Stomach (tissue), 9 donors: ENCODE data around the gene TM7SF3. TPM values are rescaled to one million over a fixed set of nuclear protein-coding genes. Genes with fewer than 3 reads are reported as not detected.

Experiments used
- DNase-seq, 2 donors: peaks; one replicate each; pipeline versions ENCODE4 v3.0.0 to v3.0.0-alpha.2; 2013 to 2019
- H3K27ac ChIP-seq, 5 donors: fragments of 200-600 bp in 4 of 5; sonication (generic) in 4 of 5; one replicate each; pipeline ENCODE4 v1.5.1; 2013 to 2019; ENCODE audit warnings: mild to moderate bottlenecking in 1 of 5, moderate library complexity in 1 of 5
- H3K27me3 ChIP-seq, 3 donors: fragments of 200-600 bp; sonication (generic); one replicate each; pipeline ENCODE4 v1.5.1; 2017 to 2019; ENCODE audit warnings: mixed run types in 1 of 3
- H3K36me3 ChIP-seq, 4 donors: fragments of 200-600 bp; sonication (generic); 1 replicate in 3 of 4; 2 replicates in 1 of 4; pipeline ENCODE4 v1.5.1; 2016 to 2019
- H3K4me1 ChIP-seq, 4 donors: fragments of 200-600 bp; sonication (generic); one replicate each; pipeline ENCODE4 v1.5.1; 2016 to 2019
- H3K4me3 ChIP-seq, 4 donors: fragments of 200-600 bp; sonication (generic) in 3 of 4; one replicate each; pipeline ENCODE4 v1.5.1; 2016 to 2019; ENCODE audit warnings: mild to moderate bottlenecking in 1 of 4
- H3K9me3 ChIP-seq, 4 donors: fragments of 200-600 bp; sonication (generic); one replicate each; pipeline ENCODE4 v1.5.1; 2016 to 2019
- EP300 ChIP-seq: sonication (generic); formaldehyde crosslinking; IDR thresholded peaks from one replicate; pipeline ENCODE4 v1.6.1; 2017; ENCODE audit warnings: antibody characterized with exemption
- POLR2A ChIP-seq, 4 donors: fragments of 450-650 bp; IDR thresholded peaks; one replicate each; pipeline ENCODE4 v1.6.1; 2016; ENCODE audit warnings: antibody characterized with exemption in 4 of 4, control low read depth in 2 of 4, mild to moderate bottlenecking in 1 of 4, moderate library complexity in 1 of 4
- POLR2AphosphoS5 ChIP-seq, 3 donors: sonication (generic); formaldehyde crosslinking; IDR thresholded peaks; one replicate each; pipeline ENCODE4 v1.6.1; 2016; ENCODE audit warnings: antibody characterized with exemption in 3 of 3
- WGBS, 5 donors: extraction: QIAGEN DNeasy Blood & Tissue Kit in 3 of 5; methylation state at CpG; one replicate each; pipeline versions ENCODE4 v1.1.5 to v1.1.7; 2013 to 2018; 5-methylcytosine and 5-hydroxymethylcytosine counted together
- intact Hi-C: fragments of 100-400 bp; cut with DNase I; formaldehyde crosslinking; loops from one replicate; pipeline ENCODE4 v1.15.1; 2023; ENCODE audit warnings: low total_unique reads
- polyA plus RNA-seq, 3 donors: library from polyadenylated mRNA; stranded (reverse); fragments of 200-250 nt; gene quantifications; one replicate each; pipeline ENCODE4 v1.2.3, GENCODE V29; 2013
- total RNA-seq, 5 donors: library from RNA; depleted of rRNA; stranded (reverse); fragments of >200 nt; gene quantifications; one replicate each; pipeline versions ENCODE4 v1.1.0 to v1.2.3, GENCODE V29; 2014 to 2016
- TF ChIP-seq, protein P1 (sequence below), 7 experiments: fragments of 450-650 bp in 4 of 7; fragments of 200-600 bp in 3 of 7; sonication (generic) in 3 of 7; IDR thresholded peaks; one replicate each; pipeline ENCODE4 v1.5.1; 2016 to 2019; ENCODE audit warnings: antibody characterized with exemption in 7 of 7, control low read depth in 2 of 7, mild to moderate bottlenecking in 1 of 7
- donor health status: healthy with polysubstance abuse.
- donor health status: Bipolar disorder and iron deficiency.
- donor health status: healthy.

TM7SF3 gene
- total and polyA plus RNA-seq, 8 donors, result 13.5 to 148 (median 75.4) TPM

DNA sequence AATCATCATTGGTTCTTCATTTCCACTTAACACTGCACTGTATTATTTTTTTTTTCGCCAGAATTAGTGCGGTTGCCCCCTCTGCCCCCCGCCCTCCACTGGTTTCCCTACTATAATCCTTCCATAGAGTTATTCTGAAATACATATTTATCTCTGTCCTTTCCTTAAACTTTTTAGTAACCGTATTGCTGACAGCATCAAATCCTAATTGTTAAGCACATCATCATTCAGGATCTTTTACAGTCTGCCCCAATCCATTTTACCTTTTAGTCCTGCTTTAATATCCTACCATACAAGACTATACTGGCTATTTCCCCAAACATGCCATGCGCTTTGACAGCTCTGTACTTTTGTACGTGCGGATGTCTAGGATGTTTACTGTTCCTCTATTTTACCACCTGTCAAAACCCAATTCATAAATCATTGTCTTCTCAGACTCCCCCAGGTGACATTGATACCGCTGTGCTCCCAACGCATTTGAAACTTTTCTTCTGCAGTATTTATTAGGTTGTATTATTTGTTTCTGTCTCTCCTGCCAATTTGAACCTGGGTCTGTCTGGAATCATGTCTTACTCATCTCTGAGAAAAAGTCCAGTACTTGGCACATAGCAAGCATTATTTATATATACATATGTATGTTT is 74.9 kb downstream of the TM7SF3 start:
- 1 to 4% (median 2%) methylated on average over 9 of the region's 9 CpGs for WGBS, 5 donors
- TF ChIP-seq POLR2A (IDR thresholded peaks at IDR 0.05) (no peak), EP300 (no peak), POLR2AphosphoS5 (IDR thresholded peaks at IDR 0.05) (no peak)
- TF ChIP-seq, protein P1, sequence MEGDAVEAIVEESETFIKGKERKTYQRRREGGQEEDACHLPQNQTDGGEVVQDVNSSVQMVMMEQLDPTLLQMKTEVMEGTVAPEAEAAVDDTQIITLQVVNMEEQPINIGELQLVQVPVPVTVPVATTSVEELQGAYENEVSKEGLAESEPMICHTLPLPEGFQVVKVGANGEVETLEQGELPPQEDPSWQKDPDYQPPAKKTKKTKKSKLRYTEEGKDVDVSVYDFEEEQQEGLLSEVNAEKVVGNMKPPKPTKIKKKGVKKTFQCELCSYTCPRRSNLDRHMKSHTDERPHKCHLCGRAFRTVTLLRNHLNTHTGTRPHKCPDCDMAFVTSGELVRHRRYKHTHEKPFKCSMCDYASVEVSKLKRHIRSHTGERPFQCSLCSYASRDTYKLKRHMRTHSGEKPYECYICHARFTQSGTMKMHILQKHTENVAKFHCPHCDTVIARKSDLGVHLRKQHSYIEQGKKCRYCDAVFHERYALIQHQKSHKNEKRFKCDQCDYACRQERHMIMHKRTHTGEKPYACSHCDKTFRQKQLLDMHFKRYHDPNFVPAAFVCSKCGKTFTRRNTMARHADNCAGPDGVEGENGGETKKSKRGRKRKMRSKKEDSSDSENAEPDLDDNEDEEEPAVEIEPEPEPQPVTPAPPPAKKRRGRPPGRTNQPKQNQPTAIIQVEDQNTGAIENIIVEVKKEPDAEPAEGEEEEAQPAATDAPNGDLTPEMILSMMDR (IDR thresholded peaks at IDR 0.05), result no peak
- intact Hi-C loops, result no loop called here
- Histone ChIP-seq H3K9me3 (no peaks in the 10 kb centered on the region), H3K27me3 (no peaks in the 10 kb centered on the region), H3K27ac (peak overlapping the region in 4 of 5 donors; percentile 94 to 97 (median 96)), H3K36me3 (no peaks in the 10 kb centered on the region), H3K4me3 (peak overlapping the region; percentile 70 to 90 (median 86)), H3K4me1 (peaks cover 23 to 69% (median 50%) of the 10 kb centered on the region in 4 donors)
- peak in 1 of 2 donors; percentile 34 for DNase-seq

DNA sequence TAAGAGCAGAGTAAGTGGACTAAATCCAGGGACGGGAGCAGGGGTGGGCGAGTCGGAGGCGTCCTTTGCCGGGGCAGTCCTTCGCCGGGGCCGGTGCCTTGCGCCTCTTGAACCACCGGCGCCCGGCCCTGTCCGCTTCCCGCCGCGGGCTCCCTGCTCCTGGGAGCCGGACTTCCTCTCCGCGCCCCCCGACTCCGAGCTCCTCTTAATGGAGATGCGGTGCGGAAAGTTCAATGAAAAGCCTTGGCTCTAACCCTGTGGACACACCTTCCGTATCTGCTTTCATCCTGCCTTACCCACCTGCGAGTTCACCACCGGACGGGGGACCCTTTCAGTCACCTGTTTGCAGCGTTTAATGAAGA is 75.5 kb downstream of the TM7SF3 start:
- peak in 1 of 2 donors; percentile 38 for DNase-seq
- no peak for TF ChIP-seq EP300
- TF ChIP-seq, protein P1 (IDR thresholded peaks at IDR 0.05), result no peak
- TF ChIP-seq POLR2A (IDR thresholded peaks at IDR 0.05), result no peak
- TF ChIP-seq POLR2AphosphoS5 (IDR thresholded peaks at IDR 0.05), result no peak
- Histone ChIP-seq H3K9me3 (no peaks in the 10 kb centered on the region), H3K36me3 (peaks cover 0 to under 1% (median 0%) of the 10 kb centered on the region in 4 donors), H3K27ac (peak overlapping the region; percentile 94 to 97 (median 96)), H3K4me1 (peaks cover 23 to 68% (median 50%) of the 10 kb centered on the region in 4 donors), H3K4me3 (peak overlapping the region; percentile 70 to 90 (median 86)), H3K27me3 (no peaks in the 10 kb centered on the region)
- intact Hi-C loops, result no loop called here
- 0% methylated on average over 24 to 28 of the region's 28 CpGs for WGBS, 5 donors

DNA sequence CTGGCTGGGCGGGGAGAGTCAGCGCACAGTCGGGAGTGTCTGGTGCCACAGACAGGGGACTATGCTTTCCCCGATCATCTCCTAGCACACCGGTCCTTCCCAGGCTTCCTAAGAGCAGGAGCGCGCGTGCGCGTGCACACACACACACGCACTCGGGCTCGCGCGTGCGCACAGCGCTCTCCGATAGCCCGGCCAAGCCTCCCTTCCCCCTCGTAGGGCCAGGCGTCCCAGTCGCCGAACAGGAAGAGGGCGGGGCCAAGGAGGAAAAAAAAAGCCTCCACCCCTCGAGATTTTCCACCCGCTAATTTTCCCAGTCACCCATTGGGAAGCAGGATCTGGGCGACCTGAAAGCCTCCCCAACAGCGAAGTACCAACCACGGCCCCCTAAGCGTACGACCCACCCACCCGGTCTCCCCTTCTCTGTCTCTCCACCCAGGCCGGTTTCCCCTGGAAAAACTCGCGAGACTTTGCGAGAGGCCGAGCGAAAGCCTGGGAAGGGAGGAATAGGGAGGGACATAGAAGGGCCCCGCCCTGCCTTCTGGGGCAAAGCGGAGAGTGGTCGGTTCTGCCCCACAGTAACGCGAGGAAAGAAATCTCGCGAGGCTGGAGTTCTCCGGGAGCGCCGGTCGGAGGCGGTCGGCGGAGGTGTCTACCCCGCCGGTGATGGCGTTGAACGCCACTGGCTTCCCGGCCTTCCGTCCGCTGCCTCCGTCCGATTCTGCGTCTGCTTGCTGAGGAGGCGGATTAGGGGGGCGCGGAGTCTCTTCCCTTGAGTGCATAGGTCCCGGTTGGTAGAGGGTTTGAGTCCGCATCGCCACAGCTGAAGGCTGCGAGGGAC is 76.1 kb downstream of the TM7SF3 start, which contains the start of the genes FGFR1OP2 and INTS13:
Gene FGFR1OP2, plus strand, starts transcription at position 608 of the 838 bp plus-strand sequence. CDS start 15,689 bp downstream, outside the sequence.
Gene INTS13, minus strand, starts transcription at position 119 of the 838 bp plus-strand sequence. CDS start 1,178 bp downstream, outside the sequence.
- H3K4me3 ChIP-seq, result peak within 1 kb of the TSS; percentile 70 to 90 (median 86)
- peaks cover 23 to 66% (median 48%) of the 10 kb centered on the region in 4 donors for H3K4me1 ChIP-seq
- peaks cover 0 to 7% (median 0%) of the 10 kb centered on the region in 4 donors for H3K36me3 ChIP-seq
- DNase-seq, result peak; percentile 99
- intact Hi-C loops, result no loop called here
- WGBS, 5 donors, result 0 to 1% (median 0%) methylated on average over 45 to 69 of the region's 69 CpGs
- H3K9me3 ChIP-seq, result no peaks in the 10 kb centered on the region
- H3K27me3 ChIP-seq, result no peaks in the 10 kb centered on the region
- TF ChIP-seq POLR2AphosphoS5 (IDR thresholded peaks at IDR 0.05), result peak; percentile 94 to 97 (median 96)
- TF ChIP-seq, protein P1 (IDR thresholded peaks at IDR 0.05), result no peak
- TF ChIP-seq POLR2A (IDR thresholded peaks at IDR 0.05), result peak in 2 of 4 donors; percentile 77 to 92
- peak within 1 kb of the TSS; percentile 94 to 97 (median 96) for H3K27ac ChIP-seq

DNA sequence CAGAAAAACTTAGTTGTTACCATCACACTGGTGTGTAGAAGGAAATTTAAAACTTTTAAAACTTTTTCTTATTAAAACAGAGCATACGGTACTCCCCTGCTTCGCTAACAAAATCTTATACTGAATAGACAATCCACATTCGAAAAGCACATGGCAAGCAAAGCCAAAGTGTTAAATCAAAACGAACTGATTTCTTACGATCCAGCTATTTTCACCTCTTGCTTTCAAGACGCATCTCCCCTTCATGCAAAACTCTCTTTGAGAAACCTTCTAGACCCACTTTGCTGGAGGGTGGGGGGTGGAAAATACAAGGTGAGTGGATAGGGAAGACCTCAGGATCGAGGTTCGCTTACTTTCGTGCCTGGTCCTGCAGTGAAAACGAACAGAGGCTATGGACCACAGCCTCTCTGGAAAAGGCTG is 76.7 kb downstream of the TM7SF3 start:
- Histone ChIP-seq H3K36me3 (peaks cover 0 to 10% (median 3%) of the 10 kb centered on the region in 4 donors), H3K4me1 (peaks cover 23 to 60% (median 45%) of the 10 kb centered on the region in 4 donors), H3K9me3 (no peaks in the 10 kb centered on the region), H3K4me3 (peak overlapping the region; percentile 70 to 90 (median 86)), H3K27me3 (no peaks in the 10 kb centered on the region), H3K27ac (peak overlapping the region; percentile 94 to 97 (median 96))
- intact Hi-C loops, result no loop called here
- TF ChIP-seq, protein P1 (IDR thresholded peaks at IDR 0.05), result no peak
- no peak for TF ChIP-seq EP300
- no peak for TF ChIP-seq POLR2A (IDR thresholded peaks at IDR 0.05)
- no peak for TF ChIP-seq POLR2AphosphoS5 (IDR thresholded peaks at IDR 0.05)
- DNase-seq, result no peak
- WGBS, 5 donors, result 0% methylated on average over 10 of the region's 10 CpGs
